Muscle of leg (tissue), 11 donors: ENCODE results near the gene SMYD2. TPM values are rescaled to one million over a fixed set of nuclear protein-coding genes. Genes with fewer than 3 reads are reported as not detected.

Experiments
- DNase-seq: peaks from one replicate; pipeline ENCODE4 v3.0.0; 2013
- H3K27ac ChIP-seq: one replicate; pipeline ENCODE4 v1.5.1; 2013; ENCODE audit warnings: mild to moderate bottlenecking, low read length, control low read depth
- H3K27me3 ChIP-seq: one replicate; pipeline ENCODE4 v1.6.1; 2013; ENCODE audit warnings: low read length; ENCODE audit not compliant: control insufficient read depth, insufficient read depth
- H3K36me3 ChIP-seq: one replicate; pipeline ENCODE4 v1.6.1; 2013; ENCODE audit warnings: low read length; ENCODE audit not compliant: control insufficient read depth, insufficient read depth
- H3K4me1 ChIP-seq: one replicate; pipeline ENCODE4 v1.6.1; 2013; ENCODE audit warnings: low read length; ENCODE audit not compliant: control insufficient read depth, insufficient read depth
- H3K4me3 ChIP-seq: one replicate; pipeline ENCODE4 v1.5.1; 2013; ENCODE audit warnings: low read length, control low read depth
- H3K9me3 ChIP-seq: replicated peaks from 2 replicates; pipeline ENCODE4 v1.6.1; 2013; ENCODE audit warnings: low read depth, low read length; ENCODE audit not compliant: control insufficient read depth
- WGBS: methylation state at CpG from one replicate; pipeline ENCODE4 v1.1.5; 2013; ENCODE audit warnings: missing lambda C conversion rate; ENCODE audit not compliant: insufficient coverage; 5-methylcytosine and 5-hydroxymethylcytosine counted together
- polyA plus RNA-seq, 8 donors: library from polyadenylated mRNA; unstranded; fragments of 120-200 nt; gene quantifications; one replicate each; pipeline versions ENCODE4 v1.2.1 to v1.2.3, GENCODE V29; 2013; ENCODE audit warnings: inconsistent platforms in 1 of 8, low replicate concordance in 1 of 8; ENCODE audit not compliant: insufficient read length in 8 of 8, insufficient read depth in 1 of 8
- total RNA-seq: library from RNA; stranded (reverse); fragments of 120-200 nt; gene quantifications from one replicate; pipeline ENCODE4 v1.2.4, GENCODE V29; 2013

Gene SMYD2
- total and polyA plus RNA-seq, 9 donors: 55.5 to 75.3 (median 69.4) TPM

DNA sequence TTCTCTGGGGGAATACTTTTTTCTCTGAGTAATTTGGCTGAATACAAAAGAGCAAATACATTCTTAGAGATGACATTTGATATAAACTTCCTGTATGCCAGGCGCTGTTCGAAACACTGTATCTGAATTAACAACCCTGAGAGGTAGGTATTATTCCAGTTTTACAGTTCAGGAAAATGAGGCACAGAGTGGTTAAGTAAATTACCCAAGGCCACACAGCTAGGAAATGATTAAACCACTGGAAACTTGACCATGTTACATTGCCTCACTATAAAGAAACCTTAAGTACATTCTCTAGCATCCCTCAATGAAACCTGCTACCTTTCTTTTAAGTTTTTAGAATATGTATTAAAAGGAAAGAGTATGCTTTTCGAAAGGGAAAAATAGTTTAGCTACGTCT is 54.6 kb downstream of the SMYD2 start:
- no peak for DNase-seq
- peaks cover 31% of the 10 kb centered on the region for H3K36me3 ChIP-seq
- no CpG with 5 or more reads among the region's 4 CpGs for WGBS
- H3K4me1 ChIP-seq: peaks cover 13% of the 10 kb centered on the region
- no peak overlapping the region for H3K27ac ChIP-seq
- H3K9me3 ChIP-seq: no peaks in the 10 kb centered on the region
- H3K4me3 ChIP-seq: no peak overlapping the region
- no peaks in the 10 kb centered on the region for H3K27me3 ChIP-seq

DNA sequence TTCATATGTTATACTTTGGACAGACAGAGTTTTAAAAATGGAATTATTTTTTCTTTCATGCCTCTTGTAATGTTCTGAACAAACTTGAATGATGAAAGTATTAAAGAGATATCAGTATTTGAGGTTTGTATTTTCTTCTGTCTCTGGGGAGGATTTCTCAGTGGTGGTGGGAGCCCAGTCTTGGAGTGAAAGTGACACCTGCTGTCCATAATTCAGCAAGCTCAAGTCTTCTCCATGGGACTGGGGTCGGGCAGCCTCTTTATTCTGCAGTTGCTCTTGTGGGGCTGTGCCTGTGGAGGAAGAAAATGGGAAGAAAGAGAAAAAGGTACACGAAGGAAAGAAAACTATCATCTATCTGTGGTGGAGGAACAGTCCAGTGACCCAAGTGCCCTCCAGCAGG is 56.1 kb downstream of the SMYD2 start:
- 43% methylated on average over 1 of the region's 2 CpGs for WGBS
- Histone ChIP-seq H3K4me3 (no peak overlapping the region), H3K9me3 (no peaks in the 10 kb centered on the region), H3K27me3 (no peaks in the 10 kb centered on the region), H3K4me1 (peaks cover 13% of the 10 kb centered on the region), H3K27ac (peak overlapping the region; percentile 70), H3K36me3 (peaks cover 31% of the 10 kb centered on the region)
- no peak for DNase-seq

DNA sequence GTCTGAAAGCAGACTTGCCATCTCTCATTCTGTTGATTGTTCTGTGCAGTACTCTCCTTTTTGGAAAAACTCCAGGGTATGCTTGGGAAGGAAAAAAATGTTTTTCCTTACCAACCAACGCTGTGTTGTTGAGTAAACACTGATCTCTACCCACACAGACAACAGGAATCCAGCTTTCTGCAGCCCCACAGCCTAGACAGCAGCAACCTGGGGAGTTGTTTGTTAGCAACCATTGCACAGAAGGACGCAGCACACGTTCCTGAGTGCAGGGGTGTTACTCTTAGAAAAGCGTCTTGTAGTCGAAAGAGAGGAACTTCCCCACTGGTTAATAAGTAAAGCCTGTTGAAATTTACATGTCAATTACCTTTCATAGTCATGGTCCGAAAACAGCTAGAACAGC is 56.6 kb downstream of the SMYD2 start:
- Histone ChIP-seq H3K27me3 (no peaks in the 10 kb centered on the region), H3K9me3 (no peaks in the 10 kb centered on the region), H3K4me1 (peaks cover 13% of the 10 kb centered on the region), H3K36me3 (peaks cover 29% of the 10 kb centered on the region), H3K4me3 (no peak overlapping the region), H3K27ac (peak overlapping the region; percentile 70)
- peak; percentile 83 for DNase-seq
- WGBS: no CpG with 5 or more reads among the region's 6 CpGs

DNA sequence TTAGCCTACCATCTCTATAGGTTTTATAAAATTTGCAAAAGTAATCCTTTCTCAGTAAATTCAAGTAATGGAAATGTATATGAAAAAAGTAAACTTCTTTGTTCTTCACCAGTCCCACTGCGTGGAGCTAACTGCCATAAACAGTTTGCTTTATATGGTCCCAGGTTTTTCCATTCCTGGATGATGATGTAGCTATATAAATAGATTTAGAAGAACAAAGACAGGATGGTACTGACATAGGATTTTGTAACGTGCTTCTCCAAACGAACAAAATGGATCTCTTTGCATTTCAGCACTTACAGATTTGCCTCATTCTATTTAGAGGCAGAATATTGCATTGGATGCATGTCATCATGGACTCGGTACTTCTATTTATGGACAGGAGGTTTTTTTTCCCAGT is 57.3 kb downstream of the SMYD2 start:
- WGBS: no CpG with 5 or more reads among the region's 4 CpGs
- Histone ChIP-seq H3K27me3 (no peaks in the 10 kb centered on the region), H3K36me3 (peaks cover 26% of the 10 kb centered on the region), H3K9me3 (no peaks in the 10 kb centered on the region), H3K27ac (no peak overlapping the region), H3K4me1 (peaks cover 11% of the 10 kb centered on the region), H3K4me3 (no peak overlapping the region)
- DNase-seq: peak; percentile 24

DNA sequence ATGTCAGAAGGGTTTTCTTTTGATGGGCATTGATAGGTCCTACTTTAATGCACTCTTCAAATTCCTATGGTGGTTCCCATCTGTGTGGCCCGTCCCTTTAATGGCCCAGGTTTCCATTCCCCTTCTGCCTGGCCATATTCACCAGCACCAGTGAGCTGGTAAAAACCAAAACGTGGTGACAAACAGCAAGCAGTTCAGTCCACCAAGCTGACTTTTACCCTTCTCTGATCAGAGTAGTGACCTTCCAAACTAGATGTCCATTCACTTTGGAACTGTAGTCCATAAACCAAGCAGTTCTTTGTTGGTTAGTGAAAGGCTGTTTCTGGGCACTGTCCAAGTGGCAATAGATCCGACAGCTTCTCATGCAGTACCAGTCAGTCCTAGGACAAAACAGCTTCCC is 60.5 kb downstream of the SMYD2 start:
- no peak for DNase-seq
- WGBS: 100% methylated on average over 1 of the region's 3 CpGs
- Histone ChIP-seq H3K9me3 (peaks cover 8% of the 10 kb centered on the region), H3K4me1 (peaks cover 9% of the 10 kb centered on the region), H3K4me3 (no peak overlapping the region), H3K36me3 (peaks cover 21% of the 10 kb centered on the region), H3K27me3 (no peaks in the 10 kb centered on the region), H3K27ac (no peak overlapping the region)

DNA sequence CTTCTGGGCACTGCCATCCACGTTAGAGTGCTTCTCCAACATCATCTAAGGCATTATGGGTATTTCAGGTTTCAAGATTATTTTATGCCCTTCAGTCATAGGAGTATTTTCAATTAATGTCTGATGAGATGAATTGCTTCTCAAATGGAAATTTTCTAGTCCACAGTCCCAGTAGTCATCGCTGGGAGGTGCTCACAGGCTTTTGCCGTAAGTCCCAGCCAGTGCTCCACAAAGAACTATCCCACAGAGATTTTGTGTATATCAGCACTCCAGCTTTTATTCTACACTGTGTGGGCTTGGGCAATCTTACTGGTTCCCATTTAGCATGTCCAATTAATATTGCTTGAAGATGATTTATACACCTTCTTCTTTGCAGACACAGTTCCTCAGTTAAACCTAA is 61.0 kb downstream of the SMYD2 start:
- H3K4me3 ChIP-seq: no peak overlapping the region
- H3K36me3 ChIP-seq: peaks cover 21% of the 10 kb centered on the region
- H3K4me1 ChIP-seq: peaks cover 9% of the 10 kb centered on the region
- H3K27me3 ChIP-seq: no peaks in the 10 kb centered on the region
- DNase-seq: no peak
- H3K27ac ChIP-seq: no peak overlapping the region
- peaks cover 8% of the 10 kb centered on the region for H3K9me3 ChIP-seq
- WGBS: 86% methylated on average over 2 of the region's 3 CpGs

DNA sequence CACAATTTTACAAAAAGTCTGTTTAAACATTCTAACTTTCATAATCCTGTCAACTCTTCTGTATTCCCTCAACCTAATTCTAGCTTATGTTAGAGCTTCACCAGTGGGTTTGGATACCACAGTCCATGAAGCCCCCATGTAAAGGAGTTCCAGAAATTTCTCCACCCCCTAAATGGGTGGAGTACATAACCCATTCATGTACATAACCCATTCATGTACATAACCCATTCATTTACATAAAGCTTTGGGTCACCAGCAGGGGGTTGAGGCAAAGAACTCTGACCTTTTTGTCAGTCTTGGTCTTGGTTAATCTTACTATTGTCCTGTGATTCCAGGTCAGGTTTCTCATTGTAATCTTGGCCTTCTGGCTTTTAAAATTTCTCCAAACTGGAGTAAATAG is 61.6 kb downstream of the SMYD2 start:
- H3K9me3 ChIP-seq: peaks cover 8% of the 10 kb centered on the region
- peaks cover 4% of the 10 kb centered on the region for H3K4me1 ChIP-seq
- H3K36me3 ChIP-seq: peaks cover 17% of the 10 kb centered on the region
- H3K27me3 ChIP-seq: no peaks in the 10 kb centered on the region
- H3K4me3 ChIP-seq: no peak overlapping the region
- DNase-seq: no peak
- H3K27ac ChIP-seq: no peak overlapping the region

DNA sequence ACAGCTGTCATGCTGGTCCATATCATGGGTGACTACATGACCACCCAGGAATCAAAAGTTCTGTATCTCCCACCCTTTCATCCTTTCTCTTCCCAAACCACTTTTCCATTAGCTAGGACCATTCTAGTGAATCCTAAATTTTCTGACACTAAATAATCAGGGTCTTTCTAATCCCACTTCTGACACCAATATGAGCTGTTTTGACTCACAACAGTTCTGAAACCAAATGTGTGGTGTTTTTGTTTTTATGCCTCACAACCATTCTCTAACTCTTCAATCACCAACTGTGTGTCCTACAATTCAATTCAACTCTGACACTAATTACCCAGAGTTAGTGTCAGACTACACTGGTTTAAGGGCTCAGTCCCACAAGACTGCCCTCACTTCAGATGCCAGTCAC is 63.9 kb downstream of the SMYD2 start:
- DNase-seq: no peak
- no peaks in the 10 kb centered on the region for H3K27me3 ChIP-seq
- peaks cover 17% of the 10 kb centered on the region for H3K36me3 ChIP-seq
- H3K9me3 ChIP-seq: peaks cover 8% of the 10 kb centered on the region
- H3K4me1 ChIP-seq: no peaks in the 10 kb centered on the region
- H3K4me3 ChIP-seq: no peak overlapping the region
- H3K27ac ChIP-seq: no peak overlapping the region

DNA sequence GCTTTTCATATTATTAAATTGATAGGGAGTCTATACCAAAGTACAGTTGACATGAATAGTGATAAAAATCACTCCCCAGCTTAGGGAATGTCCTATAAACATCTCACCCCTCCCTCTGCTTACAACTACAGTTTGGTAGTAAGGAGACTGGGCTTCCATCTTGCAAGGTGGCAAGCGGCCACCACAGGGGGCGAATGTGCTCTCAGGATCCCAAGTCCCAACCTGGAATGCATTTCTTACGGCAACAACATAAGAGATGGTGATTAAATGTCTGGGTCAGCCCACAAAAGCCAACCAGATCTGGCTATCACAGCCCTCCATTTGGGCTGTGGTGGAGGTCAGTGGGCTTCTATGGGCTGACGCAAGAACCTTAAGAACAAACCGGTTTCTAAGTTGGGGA is 68.0 kb downstream of the SMYD2 start:
- DNase-seq: no peak
- H3K36me3 ChIP-seq: peaks cover 16% of the 10 kb centered on the region
- no CpG with 5 or more reads among the region's 5 CpGs for WGBS
- no peak overlapping the region for H3K4me3 ChIP-seq
- H3K27me3 ChIP-seq: no peaks in the 10 kb centered on the region
- peaks cover 8% of the 10 kb centered on the region for H3K9me3 ChIP-seq
- H3K4me1 ChIP-seq: no peaks in the 10 kb centered on the region
- H3K27ac ChIP-seq: no peak overlapping the region

DNA sequence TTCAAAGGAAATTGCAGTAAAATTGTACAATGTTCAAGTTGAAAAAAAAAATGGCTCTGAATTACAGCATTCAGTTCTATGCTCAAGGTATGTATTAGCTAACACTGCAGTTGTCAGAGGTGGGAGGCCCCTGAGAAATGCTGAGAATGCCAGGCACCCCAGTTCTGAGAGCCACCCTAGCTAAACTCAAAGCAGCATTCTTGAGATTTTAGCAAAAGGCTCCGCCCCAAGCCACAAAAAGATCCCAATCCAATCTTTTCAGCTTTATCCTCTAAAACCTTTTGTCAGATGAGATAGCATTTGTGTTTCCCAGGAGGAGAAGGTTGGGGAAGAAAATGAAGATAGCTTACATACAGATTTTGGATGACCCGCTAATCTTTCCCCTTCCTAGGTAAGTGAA is 68.8 kb downstream of the SMYD2 start:
- no peak for DNase-seq
- H3K27ac ChIP-seq: no peak overlapping the region
- H3K36me3 ChIP-seq: peaks cover 9% of the 10 kb centered on the region
- H3K27me3 ChIP-seq: no peaks in the 10 kb centered on the region
- H3K4me3 ChIP-seq: no peak overlapping the region
- H3K9me3 ChIP-seq: peaks cover 7% of the 10 kb centered on the region
- no CpG with 5 or more reads among the region's 2 CpGs for WGBS
- no peaks in the 10 kb centered on the region for H3K4me1 ChIP-seq

DNA sequence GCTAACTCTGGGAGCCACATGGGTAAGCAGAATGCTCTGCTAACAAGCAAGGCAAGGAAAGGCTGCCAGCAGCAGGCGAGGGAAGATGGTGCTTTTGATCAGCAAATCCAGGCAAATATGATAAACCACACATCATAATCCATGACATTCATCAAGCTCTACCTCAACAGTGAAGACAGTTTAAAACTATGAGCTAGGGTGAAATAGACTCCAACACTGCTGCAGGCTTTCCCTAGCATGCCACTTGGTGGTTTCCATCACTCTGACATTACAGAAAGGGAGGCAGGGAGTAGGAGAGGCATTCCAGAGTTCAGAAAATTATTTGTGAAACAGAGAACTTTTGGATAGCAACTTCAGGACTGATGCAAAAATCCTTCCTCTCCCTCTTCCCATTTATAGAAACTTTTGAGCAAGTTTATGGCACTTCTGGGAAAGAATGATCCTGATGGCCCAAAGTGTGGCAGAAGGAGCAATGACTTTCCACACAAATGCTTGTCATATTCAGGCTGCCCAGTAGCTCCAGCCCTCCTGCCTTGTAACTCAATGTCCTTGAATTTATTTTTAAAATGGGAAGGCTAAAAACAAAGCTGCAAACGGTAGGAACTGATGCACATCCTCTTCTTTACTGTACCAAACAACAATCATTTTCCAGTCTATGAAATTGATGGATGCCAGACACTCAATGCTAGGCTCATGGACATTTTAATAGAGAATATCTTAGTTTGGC is 70.8 kb downstream of the SMYD2 start:
- no peak for DNase-seq
- peaks cover 14% of the 10 kb centered on the region for H3K36me3 ChIP-seq
- no peaks in the 10 kb centered on the region for H3K27me3 ChIP-seq
- H3K4me3 ChIP-seq: no peak overlapping the region
- WGBS: no CpG with 5 or more reads among the region's 2 CpGs
- no peak overlapping the region for H3K27ac ChIP-seq
- no peaks in the 10 kb centered on the region for H3K9me3 ChIP-seq
- no peaks in the 10 kb centered on the region for H3K4me1 ChIP-seq
